H9 (cell line): ENCODE data around the gene ENTPD6. TPM values are rescaled to one million over a fixed set of nuclear protein-coding genes. Genes with fewer than 3 reads are reported as not detected.

Source experiments
- DNase-seq: peaks from one replicate; pipeline ENCODE4 v3.0.0-alpha.2; 2017
- H2AFZ ChIP-seq: one replicate; pipeline ENCODE4 v1.6.1; 2013; ENCODE audit warnings: mild to moderate bottlenecking, low read length, control low read depth, moderate library complexity
- H2AK5ac ChIP-seq: 2 replicates; pipeline ENCODE4 v1.6.1; 2013; ENCODE audit warnings: low read length, control low read depth, mixed read lengths; ENCODE audit not compliant: insufficient read length
- H2BK120ac ChIP-seq: one replicate; pipeline ENCODE4 v1.6.1; 2013; ENCODE audit warnings: low read depth, mild to moderate bottlenecking, low read length, control low read depth, inconsistent platforms; ENCODE audit not compliant: poor library complexity, severe bottlenecking
- H2BK12ac ChIP-seq: 2 replicates; pipeline ENCODE4 v1.6.1; 2013; ENCODE audit warnings: low read length, control low read depth, mixed read lengths, low read depth; ENCODE audit not compliant: insufficient read length
- H2BK15ac ChIP-seq: 2 replicates; pipeline ENCODE4 v1.6.1; 2013; ENCODE audit warnings: low read depth, low read length, control low read depth
- H2BK20ac ChIP-seq: one replicate; pipeline ENCODE4 v1.6.1; 2013; ENCODE audit warnings: low read depth, mild to moderate bottlenecking, low read length, control low read depth, inconsistent platforms; ENCODE audit not compliant: poor library complexity, severe bottlenecking
- H2BK5ac ChIP-seq: 2 replicates; pipeline ENCODE4 v1.6.1; 2013; ENCODE audit warnings: low read length, control low read depth, mixed read lengths; ENCODE audit not compliant: insufficient read length
- H3K14ac ChIP-seq: 2 replicates; pipeline ENCODE4 v1.6.1; 2013; ENCODE audit warnings: low read length, control low read depth; ENCODE audit not compliant: insufficient read depth
- H3K18ac ChIP-seq: 2 replicates; pipeline ENCODE4 v1.6.1; 2013; ENCODE audit warnings: low read depth, mild to moderate bottlenecking, mixed read lengths, low read length, control low read depth; ENCODE audit not compliant: insufficient read length
- H3K23ac ChIP-seq: 2 replicates; pipeline ENCODE4 v1.6.1; 2013; ENCODE audit warnings: low read length, control low read depth, mixed read lengths, low read depth; ENCODE audit not compliant: insufficient read length
- H3K23me2 ChIP-seq: 2 replicates; pipeline ENCODE4 v1.6.1; 2013; ENCODE audit warnings: low read depth, mild to moderate bottlenecking, mixed read lengths, low read length, control low read depth; ENCODE audit not compliant: insufficient read length, poor library complexity, severe bottlenecking
- H3K27ac ChIP-seq: 2 replicates; pipeline ENCODE4 v1.5.1; 2013; ENCODE audit warnings: low read length, control low read depth, mixed read lengths, low read depth; ENCODE audit not compliant: insufficient read length
- H3K27me3 ChIP-seq: 2 replicates; pipeline ENCODE4 v1.6.1; 2013; ENCODE audit warnings: low read length, control low read depth, inconsistent platforms; ENCODE audit not compliant: insufficient read depth
- H3K4ac ChIP-seq: 2 replicates; pipeline ENCODE4 v1.6.1; 2013; ENCODE audit warnings: low read depth, mild to moderate bottlenecking, control low read depth, inconsistent platforms, low read length, moderate library complexity
- H3K4me1 ChIP-seq: 2 replicates; pipeline ENCODE4 v1.6.1; 2013; ENCODE audit warnings: low read length, control low read depth, inconsistent platforms; ENCODE audit not compliant: insufficient read depth
- H3K4me2 ChIP-seq: 2 replicates; pipeline ENCODE4 v1.6.1; 2013; ENCODE audit warnings: low read length, control low read depth, mixed read lengths; ENCODE audit not compliant: insufficient read length, insufficient read depth
- H3K56ac ChIP-seq: 2 replicates; pipeline ENCODE4 v1.6.1; 2013; ENCODE audit warnings: low read depth, mild to moderate bottlenecking, mixed read lengths, low read length, control low read depth; ENCODE audit not compliant: insufficient read length
- H3K79me1 ChIP-seq: 2 replicates; pipeline ENCODE4 v1.6.1; 2013; ENCODE audit warnings: low read depth, mild to moderate bottlenecking, moderate library complexity, low read length, control low read depth, inconsistent platforms; ENCODE audit not compliant: insufficient read depth, poor library complexity, severe bottlenecking
- H3K79me2 ChIP-seq: 2 replicates; pipeline ENCODE4 v1.6.1; 2013; ENCODE audit warnings: low read length, control low read depth, inconsistent platforms; ENCODE audit not compliant: insufficient read depth
- H3K9ac ChIP-seq: 2 replicates; pipeline ENCODE4 v1.6.1; 2013; ENCODE audit warnings: low read length, control low read depth, mixed read lengths; ENCODE audit not compliant: insufficient read length; ENCODE audit errors: extremely low read depth
- H3K9me3 ChIP-seq: one replicate; pipeline ENCODE4 v1.6.1; 2013; ENCODE audit warnings: low read depth, low read length, inconsistent platforms; ENCODE audit not compliant: control insufficient read depth
- H3T11ph ChIP-seq: one replicate; pipeline ENCODE4 v1.6.1; 2013; ENCODE audit warnings: mild to moderate bottlenecking, low read length, control low read depth, inconsistent platforms
- H4K20me1 ChIP-seq: one replicate; pipeline ENCODE4 v1.6.1; 2013; ENCODE audit not compliant: control insufficient read depth, insufficient read length, insufficient read depth
- H4K5ac ChIP-seq: 2 replicates; pipeline ENCODE4 v1.6.1; 2013; ENCODE audit warnings: low read depth, mild to moderate bottlenecking, mixed read lengths, low read length, control low read depth; ENCODE audit not compliant: insufficient read length
- H4K8ac ChIP-seq: replicated peaks from 2 replicates; pipeline ENCODE4 v1.6.1; 2013; ENCODE audit warnings: low read length, control low read depth, mixed read lengths, low read depth; ENCODE audit not compliant: insufficient read length
- H4K91ac ChIP-seq: 2 replicates; pipeline ENCODE4 v1.6.1; 2013; ENCODE audit warnings: low read depth, mild to moderate bottlenecking, moderate library complexity, mixed read lengths, low read length, control low read depth; ENCODE audit not compliant: insufficient read length
- H3K27ac Mint-ChIP-seq, 3 experiments: 2 replicates in 2 of 3; 3 replicates in 1 of 3; pipeline ENCODE4 v1.8.0; 2020 to 2021; ENCODE audit warnings: mixed read lengths in 3 of 3, mild to moderate bottlenecking in 1 of 3, moderate library complexity in 1 of 3
- H3K27me3 Mint-ChIP-seq: 2 replicates; pipeline ENCODE4 v1.8.0; 2021; ENCODE audit warnings: low read depth, mild to moderate bottlenecking, moderate library complexity, mixed read lengths
- H3K36me3 Mint-ChIP-seq, 3 experiments: 2 replicates in 2 of 3; 3 replicates in 1 of 3; pipeline ENCODE4 v1.8.0; 2020 to 2021; ENCODE audit warnings: low read depth in 3 of 3, mixed read lengths in 3 of 3; ENCODE audit not compliant: insufficient read depth in 1 of 3
- H3K4me1 Mint-ChIP-seq, 2 experiments: 2 replicates each; pipeline ENCODE4 v1.8.0; 2020; ENCODE audit warnings: mixed read lengths in 2 of 2
- H3K4me3 Mint-ChIP-seq, 2 experiments: 2 replicates in 1 of 2; 3 replicates in 1 of 2; pipeline ENCODE4 v1.8.0; 2020 to 2021; ENCODE audit warnings: mild to moderate bottlenecking in 2 of 2, mixed read lengths in 2 of 2, moderate library complexity in 1 of 2
- H3K9me3 Mint-ChIP-seq, 2 experiments: 2 replicates in 1 of 2; 3 replicates in 1 of 2; pipeline ENCODE4 v1.8.0; 2020; ENCODE audit warnings: mild to moderate bottlenecking in 2 of 2, mixed read lengths in 2 of 2, moderate library complexity in 1 of 2
- CTCF ChIP-seq: fragments of 200-600 bp; sonication (generic); conservative IDR thresholded peaks from 3 replicates; pipeline ENCODE4 v1.8.0; 2021; ENCODE audit warnings: antibody characterized with exemption, mild to moderate bottlenecking
- WGBS: extraction: QIAGEN DNeasy Blood & Tissue Kit; methylation state at CpG from one replicate; pipeline ENCODE4 v1.1.7; 2013; ENCODE audit warnings: missing lambda C conversion rate, low lambda C conversion rate, mixed read lengths; ENCODE audit not compliant: insufficient read length; ENCODE audit errors: extremely low coverage; 5-methylcytosine and 5-hydroxymethylcytosine counted together
- total RNA-seq: library from RNA; stranded (reverse); gene quantifications from 2 replicates; pipeline ENCODE4 v1.2.1, GENCODE V29; 2021

ENTPD6 gene
- total RNA-seq, 1 experiment from 2014 or later, result 57.4 TPM

GRCh38 chr20:25219365-25219764, 23.9 kb downstream of the ENTPD6 start:
- Mint-ChIP-seq H3K4me1 (peaks cover 13 to 15% of the 10 kb centered on the region in 2 experiments), H3K4me3 (no peak overlapping the region), H3K36me3 (peaks cover 5 to 49% (median 20%) of the 10 kb centered on the region in 3 experiments; a peak in 6 of 7 replicates), H3K9me3 (no peaks in the 10 kb centered on the region), H3K27me3 (no peaks in the 10 kb centered on the region), H3K27ac (peak overlapping the region in 1 of 3 experiments; percentile 37; a peak in 1 of 7 replicates)
- no peak overlapping the region for H4K91ac ChIP-seq
- no peak overlapping the region for H3K14ac ChIP-seq
- H2BK20ac ChIP-seq, result no peak overlapping the region
- H3K9me3 ChIP-seq, result no peaks in the 10 kb centered on the region
- no peak overlapping the region for H3K18ac ChIP-seq
- no peak overlapping the region for H3T11ph ChIP-seq
- no peak overlapping the region for H2AFZ ChIP-seq
- no peak overlapping the region for H3K56ac ChIP-seq
- H3K4ac ChIP-seq, result no peak overlapping the region
- no peak for DNase-seq
- H3K79me1 ChIP-seq, result no peaks in the 10 kb centered on the region
- no peak overlapping the region for H4K5ac ChIP-seq
- WGBS, result no CpG with 5 or more reads among the region's 7 CpGs
- H2BK15ac ChIP-seq, result no peak overlapping the region
- no peak for TF ChIP-seq CTCF
- H3K27ac ChIP-seq, result no peak overlapping the region
- H2BK5ac ChIP-seq, result no peak overlapping the region
- no peaks in the 10 kb centered on the region for H3K27me3 ChIP-seq
- H4K8ac ChIP-seq, result no peak overlapping the region
- H3K4me2 ChIP-seq, result no peak overlapping the region
- no peaks in the 10 kb centered on the region for H3K23me2 ChIP-seq
- no peak overlapping the region for H2BK120ac ChIP-seq
- no peak overlapping the region for H3K23ac ChIP-seq
- H3K9ac ChIP-seq, result no peak overlapping the region
- H2BK12ac ChIP-seq, result no peak overlapping the region
- no peaks in the 10 kb centered on the region for H3K4me1 ChIP-seq
- no peaks in the 10 kb centered on the region for H3K79me2 ChIP-seq
- no peak overlapping the region for H2AK5ac ChIP-seq
- H4K20me1 ChIP-seq, result no peaks in the 10 kb centered on the region
